ENCODE data around the gene TRAPPC14.
A peak's percentile ranks its signal among the peaks of the same experiment; 100 is the strongest.

- TF ChIP-seq POLR2AphosphoS5 (IDR thresholded peaks at IDR 0.05): peak; percentile 70 to 94 (median 88)
- TF ChIP-seq EP300 (IDR thresholded peaks at IDR 0.05): no peak
- no peak for TF ChIP-seq CTCF (IDR thresholded peaks at IDR 0.05)
- TF ChIP-seq POLR2A (IDR thresholded peaks at IDR 0.05): peak in 1 of 4 donors; percentile 61
Measured at GRCh38 chr7:100148559-100149328, 9.8 kb downstream of the TRAPPC14 start, which contains the start of gene LAMTOR4.

All from stomach (tissue), 4 donors.